Activated CD4-positive, CD25-positive, alpha-beta regulatory T cell (primary cell): ENCODE results near the gene RTKN.
"Not testable (repeated sequence)": the region's sequence is repeated elsewhere in the genome, so short reads cannot be mapped to it uniquely, and the experiment has no call there.

Experiments used
- DNase-seq, 4 experiments: peaks; one replicate each; lab custom pipeline; 2025; lab: John Stamatoyannopoulos, UW

Gene RTKN

DNA sequence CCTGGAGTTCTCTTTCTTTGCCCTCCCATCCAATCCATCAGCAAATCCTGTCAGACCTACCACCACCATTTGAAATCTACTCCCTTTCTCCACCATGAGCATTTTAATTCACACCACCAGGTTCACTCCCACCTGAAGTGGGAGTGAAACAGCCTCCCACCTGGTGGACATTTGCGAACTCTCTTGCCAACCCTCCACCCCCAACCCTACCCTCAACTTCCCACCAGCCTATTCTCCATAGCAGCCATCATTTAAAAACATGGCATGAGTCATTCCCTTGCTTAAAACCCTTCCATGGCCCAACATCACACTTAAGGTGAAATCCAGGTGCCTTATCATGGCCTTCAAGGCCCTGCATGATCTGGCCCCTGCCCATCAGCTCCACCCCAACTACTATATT, 3.5 kb downstream of the RTKN start:
- no peak for DNase-seq

DNA sequence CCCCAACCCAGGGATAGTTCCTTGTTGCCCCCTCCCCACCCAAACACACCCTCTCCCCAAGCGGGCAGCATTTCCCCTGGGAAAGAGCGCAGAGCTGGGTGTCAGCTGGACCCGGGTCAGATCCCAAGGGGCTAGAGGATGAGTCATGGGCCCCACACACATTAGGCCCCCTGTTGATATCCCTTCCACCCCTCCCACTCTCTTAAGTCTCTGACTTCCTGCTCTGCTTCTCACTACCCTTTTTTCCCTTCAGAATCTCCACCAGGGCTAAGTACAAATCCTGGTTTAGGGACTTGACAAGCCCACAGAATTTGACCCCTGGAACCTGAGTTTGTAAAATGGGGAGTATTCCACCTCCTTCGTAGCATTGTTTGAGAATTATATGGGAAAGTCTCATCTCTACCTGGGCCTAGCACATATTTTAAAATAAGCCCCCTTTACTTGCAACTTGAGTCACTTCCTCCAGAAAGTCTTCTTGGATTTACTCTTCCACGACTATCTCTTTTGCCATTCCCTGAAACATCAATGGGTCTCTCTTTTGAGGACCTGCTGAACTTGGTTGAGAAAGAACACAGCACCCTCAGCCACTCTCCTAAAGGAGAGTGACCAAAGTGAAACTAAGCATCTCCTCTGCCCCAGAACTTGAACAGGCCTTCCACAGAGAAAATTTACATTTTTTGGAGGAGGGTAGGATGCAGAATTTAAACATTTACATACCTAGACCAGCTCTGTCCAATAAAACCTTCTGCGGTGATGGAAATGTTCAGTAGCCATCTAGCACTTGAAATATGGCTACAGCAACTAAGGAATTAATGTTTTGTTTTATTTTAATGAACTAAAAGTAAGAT, 4.7 kb downstream of the RTKN start:
- no peak for DNase-seq

DNA sequence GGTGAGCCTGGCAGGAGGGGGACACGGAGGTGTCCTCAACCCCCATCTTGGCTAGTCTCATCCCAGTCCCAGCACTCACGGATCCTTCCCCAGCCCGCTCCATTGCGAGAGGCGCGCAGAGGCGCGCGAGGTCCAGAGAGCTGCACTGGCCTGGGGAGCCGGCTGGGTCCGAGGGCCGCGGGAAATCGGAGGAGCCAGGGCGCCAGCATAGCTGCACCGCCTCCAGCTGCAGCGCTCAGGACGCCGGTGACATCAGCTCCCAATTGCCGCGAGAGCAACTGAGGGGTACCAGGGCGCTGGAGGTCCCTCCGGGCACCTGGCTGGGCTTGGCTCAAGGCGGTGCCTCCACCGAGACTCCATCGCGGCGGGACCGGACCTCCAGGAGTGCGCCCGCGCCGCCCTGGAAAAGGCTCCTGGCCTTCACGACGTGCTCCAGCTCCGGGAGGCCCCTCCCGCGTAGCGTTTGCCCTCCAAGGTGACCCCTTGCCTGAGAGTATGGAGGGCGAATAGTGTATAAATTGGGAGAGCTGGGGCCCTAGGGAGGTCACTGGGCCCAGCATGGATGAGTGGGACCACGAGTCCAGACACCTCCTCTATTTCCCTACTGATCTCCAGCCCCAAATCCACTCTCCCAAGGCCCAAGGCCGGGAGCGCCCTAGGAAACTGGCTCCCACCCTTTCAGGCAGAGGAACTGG, 5.5 kb downstream of the RTKN start:
- DNase-seq = no peak

DNA sequence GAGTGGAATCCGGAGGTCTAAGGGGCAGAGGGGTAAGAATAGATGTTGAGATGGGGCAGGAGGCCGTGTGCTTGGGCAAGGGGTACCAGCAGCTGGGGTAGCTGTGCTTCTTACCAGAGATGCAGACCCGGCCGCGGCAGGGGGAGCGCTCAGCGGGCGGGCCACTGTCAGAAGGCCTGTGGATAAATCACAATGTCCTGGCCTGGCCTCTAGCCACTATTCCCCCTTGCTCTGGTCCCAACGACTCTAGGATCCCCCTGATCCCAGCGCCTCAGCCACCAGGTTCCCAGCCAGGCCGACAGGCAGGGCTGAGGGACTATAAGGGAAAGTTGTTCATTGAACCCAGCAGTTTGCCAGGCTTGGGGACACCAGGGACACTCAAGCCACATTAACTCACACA, 11.2 kb downstream of the RTKN start:
- DNase-seq = no peak

DNA sequence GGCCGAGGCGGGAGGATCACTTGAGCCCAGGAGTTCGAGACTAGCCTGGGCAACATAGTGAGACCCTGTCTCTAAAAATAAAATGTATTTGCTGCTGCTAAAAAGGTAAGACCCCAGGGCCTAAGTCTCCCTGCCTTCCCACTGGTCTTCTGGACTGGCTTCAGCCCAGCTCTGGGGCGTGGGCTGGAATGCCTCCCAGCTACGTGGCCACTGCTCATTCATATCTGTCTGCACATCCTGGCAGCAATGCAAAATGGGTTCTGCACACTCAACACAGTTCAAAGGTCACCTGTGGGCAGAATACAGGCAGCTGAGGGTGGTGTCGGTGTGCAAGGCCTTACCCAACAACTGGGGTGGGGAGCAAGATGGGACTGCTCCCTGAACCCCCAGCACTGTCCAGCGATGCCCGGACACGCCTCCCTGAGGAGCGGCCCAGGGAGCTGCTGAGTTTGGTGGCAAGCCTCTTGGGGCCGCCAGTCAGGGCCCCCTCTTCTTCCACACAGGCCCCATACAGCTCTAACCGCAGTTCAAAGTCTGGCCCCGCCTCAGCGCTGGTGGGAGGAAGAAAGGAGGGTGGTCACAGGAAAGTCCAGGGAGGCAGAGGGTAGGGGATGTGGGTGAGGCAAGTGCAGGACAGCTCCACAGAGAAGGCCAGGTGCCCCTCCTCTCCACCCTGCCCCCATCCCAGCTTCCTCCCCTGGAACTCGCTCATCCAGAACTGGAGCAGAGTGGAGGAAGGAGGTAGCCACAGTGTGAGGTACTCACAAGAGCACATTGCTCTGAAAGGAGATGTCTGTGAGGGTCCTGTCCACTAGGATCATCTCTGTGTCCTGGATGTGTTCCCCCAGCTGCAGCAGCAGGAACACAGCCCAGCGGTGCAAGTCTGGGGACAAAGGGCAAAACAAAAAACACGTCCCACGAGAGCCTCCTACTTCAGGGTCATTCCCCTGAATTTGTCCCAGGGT, 12.0 kb downstream of the RTKN start:
- no peak for DNase-seq

DNA sequence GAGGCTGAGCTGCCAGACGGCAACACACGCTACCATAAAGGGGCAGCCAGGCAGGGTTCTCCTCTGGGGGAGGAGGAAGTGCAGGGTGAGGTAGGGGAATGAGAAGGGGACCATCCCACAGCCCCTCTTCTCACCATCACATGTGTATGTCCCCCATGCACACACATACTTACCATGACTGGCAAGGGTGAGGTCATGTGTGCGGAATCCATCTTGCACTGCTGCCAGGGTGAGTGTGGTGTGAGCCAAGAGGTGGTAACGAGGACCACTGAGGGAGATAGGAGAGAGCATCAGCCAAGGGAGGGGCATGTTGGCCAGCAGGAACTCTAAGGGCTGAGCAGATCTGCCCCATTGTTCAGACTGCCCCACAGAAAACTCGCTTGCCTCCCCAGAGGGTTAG, 13.1 kb downstream of the RTKN start:
- DNase-seq = no peak

DNA sequence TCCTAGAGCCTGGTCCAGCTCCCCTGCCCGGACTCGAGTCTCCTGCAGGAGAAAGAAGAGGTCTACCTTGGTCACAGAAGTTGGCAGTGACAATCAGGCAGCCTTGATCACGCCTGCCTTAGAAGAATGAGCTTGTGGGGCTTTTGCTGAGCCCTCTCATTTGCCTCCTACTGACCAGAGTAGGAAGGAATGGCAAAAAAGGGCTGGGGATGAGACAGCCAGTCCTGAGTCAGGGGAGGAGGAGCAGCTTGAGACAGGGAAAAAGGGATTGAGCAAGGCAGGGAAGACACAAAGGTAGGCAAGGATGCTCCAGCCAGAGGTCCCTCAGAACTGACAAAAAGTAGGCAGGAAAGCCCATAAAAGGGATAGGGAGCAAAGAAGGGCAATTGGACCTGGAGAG, 14.2 kb downstream of the RTKN start:
- no peak for DNase-seq

DNA sequence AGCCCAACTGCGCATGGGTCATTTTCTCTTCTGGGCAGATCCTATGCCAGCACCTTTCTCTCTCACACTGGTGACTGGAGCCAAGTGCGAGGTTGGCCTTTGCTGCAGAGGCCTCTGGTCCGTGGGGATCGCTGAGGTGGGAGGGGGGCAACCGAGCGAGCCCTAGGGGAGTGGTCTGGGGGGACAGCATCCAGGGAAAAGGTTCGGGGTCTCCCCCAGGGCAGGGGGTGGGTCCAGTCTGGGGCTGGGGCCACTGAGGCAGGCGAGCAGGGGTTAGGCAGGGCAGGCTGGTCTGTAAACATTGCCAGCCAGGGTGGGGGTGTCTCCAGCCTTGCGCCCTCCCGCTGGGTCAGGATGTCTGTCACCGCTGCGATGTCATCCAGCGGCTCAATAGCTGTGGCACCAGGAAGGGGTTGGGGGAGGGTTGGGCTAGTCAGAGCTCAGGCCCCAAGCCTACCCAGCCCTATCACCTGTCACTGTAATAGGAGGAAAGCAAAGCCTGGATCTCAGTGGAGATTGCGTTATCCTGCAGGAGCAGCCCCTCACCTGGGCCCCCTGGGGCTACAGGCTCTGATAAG, 15.5 kb downstream of the RTKN start:
- DNase-seq = no peak

DNA sequence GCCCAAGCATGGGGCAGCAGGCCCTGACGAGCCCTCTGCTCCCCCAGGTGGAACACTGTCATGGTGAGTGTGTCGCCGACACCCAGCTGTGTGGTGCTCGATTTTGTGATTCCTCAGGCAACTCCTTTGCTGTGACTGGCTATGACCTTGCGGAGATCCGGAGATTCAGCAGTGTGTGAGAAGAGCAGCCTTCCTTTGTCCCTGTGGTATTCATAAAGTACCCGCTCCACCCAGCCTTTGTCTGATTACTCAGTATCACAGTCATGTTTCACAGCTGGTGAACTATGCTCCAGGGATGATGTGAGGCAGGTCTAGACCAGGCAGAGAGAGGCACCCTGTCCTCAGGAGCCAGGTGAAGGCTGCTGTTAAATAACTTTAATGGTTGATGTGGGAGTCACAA, 16.2 kb downstream of the RTKN start:
- DNase-seq = no peak

DNA sequence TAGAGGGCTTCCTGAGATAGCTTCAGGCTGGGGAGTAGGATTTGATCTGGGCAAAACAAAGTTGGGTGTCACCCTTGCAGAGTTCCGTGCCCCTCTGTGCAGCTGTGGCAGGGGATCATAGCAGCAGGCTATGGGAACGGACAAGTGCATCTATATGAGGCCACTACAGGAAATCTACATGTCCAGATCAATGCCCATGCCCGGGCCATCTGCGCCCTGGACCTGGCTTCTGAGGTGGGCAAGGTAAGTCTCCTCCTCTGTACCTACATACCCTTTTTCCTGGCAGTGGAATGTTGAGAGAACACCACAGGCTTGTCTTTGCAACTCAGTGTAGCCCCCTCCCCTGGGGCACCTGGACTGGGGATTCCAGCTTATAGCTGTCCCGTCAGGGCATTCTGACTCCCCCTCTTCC, 16.7 kb downstream of the RTKN start:
- DNase-seq = no peak

DNA sequence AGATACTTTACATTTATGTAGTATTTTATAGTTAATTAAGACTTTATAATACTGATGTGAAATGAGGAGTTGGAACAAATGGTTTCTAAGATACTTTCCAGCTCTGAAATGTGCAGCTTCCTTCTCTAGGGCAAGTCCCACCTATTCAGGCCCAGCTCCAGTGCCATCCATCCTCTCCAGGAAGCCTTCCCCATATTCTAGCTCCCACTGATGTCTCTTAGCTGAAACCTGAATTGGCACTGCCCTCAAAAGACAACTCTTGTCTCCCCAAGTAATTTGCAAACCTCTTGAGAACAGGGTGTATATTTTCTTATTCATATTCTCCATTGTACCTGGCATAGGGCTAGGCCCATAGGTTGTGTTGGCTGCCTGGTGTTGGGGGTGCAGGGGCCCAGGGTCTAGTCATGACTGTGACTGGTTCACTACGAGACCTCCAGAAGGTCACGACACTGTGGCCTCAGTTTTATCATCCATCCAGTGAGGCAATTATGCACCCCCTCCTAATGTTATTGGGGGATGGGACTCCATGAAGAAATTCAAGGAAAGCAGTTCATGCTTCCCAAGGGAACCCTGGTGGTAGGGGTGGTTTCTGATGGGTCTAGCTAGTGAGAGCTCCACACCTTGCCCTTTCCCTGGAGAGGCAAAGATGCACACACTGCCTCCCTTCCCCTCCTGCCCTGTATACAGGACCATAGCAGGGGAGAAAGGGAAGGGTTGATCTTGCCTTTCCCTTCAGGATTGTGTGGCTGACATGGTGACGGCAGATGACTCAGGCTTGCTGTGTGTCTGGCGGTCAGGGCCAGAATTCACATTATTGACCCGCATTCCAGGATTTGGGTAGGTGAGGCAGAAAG, 17.4 kb downstream of the RTKN start:
- no peak for DNase-seq

DNA sequence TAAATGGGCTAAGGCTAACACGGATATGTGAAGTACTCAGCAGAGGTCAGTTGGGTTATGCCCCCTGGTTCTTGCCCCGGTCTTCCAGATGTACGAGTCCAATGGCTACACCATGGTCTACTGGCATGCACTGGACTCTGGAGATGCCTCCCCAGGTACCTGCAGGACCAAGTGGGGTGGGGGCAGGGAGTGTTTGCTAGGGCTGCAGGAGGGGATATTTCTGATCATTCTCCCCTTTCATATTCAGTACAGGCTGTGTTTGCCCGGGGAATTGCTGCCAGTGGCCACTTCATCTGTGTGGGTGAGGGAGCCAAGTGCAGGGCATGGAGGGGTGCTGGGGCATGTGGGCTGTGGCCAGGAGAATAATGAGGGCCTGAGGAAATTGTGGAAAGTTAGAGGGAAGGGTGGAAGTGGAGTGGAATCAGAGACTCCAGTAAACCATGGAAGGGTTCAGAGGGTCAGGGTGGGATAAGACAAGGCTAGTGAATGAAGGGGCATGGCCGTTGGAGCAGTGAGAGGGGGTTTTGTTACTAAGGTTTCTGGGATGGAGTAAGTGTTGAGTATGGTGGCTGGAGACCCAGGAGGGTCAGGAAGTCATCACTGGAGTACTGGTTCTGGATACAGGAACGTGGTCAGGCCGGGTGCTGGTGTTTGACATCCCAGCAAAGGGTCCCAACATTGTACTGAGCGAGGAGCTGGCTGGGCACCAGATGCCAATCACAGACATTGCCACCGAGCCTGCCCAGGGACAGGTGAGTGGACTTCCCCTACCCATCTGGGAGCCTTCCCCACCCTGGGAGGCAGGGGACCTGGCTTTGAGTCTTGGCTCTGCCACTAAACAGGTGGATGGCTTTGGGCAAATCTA, 18.3 kb downstream of the RTKN start:
- DNase-seq = no peak

DNA sequence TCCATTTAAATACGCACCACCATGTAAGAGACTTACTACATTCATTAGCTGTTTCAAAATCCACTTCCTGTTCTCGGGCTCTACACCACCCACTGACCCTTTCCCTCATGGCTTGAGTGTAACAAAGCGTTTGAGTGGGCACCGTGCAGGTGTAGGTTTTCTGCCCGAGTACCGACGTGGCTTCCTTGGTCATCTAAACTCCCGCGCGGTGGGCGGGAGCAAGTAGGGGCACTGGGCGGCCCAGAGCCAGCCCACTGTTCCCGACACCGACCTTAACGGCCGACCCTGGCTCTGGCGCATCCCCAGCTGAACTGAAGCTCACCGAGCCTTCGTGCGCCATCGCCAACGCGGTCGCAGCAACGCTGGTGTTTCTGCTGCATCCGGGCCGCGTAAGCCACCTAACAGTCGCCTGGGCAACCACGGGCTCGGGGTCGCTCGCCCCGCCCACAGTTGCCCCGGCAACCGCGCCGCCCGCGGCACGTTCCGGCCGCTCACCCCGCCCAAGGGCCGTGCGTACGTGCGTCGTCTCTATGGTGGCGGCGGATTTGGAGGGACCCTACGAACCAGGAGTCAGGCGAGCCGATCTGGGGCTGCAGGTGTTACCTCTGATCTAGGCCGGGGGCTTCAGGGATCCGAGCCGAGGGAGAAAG, 20.4 kb downstream of the RTKN start, which contains the start of the genes C2orf81 and WDR54:
C2orf81 (minus strand) TSS at position 399 of the 650 bp plus-strand sequence; CDS start at position 340, 59 bp downstream.
WDR54 (plus strand) TSS at position 510 of the 650 bp plus-strand sequence. CDS start 424 bp downstream, outside the sequence.
- peak; percentile 83 to 96 (median 90) for DNase-seq

DNA sequence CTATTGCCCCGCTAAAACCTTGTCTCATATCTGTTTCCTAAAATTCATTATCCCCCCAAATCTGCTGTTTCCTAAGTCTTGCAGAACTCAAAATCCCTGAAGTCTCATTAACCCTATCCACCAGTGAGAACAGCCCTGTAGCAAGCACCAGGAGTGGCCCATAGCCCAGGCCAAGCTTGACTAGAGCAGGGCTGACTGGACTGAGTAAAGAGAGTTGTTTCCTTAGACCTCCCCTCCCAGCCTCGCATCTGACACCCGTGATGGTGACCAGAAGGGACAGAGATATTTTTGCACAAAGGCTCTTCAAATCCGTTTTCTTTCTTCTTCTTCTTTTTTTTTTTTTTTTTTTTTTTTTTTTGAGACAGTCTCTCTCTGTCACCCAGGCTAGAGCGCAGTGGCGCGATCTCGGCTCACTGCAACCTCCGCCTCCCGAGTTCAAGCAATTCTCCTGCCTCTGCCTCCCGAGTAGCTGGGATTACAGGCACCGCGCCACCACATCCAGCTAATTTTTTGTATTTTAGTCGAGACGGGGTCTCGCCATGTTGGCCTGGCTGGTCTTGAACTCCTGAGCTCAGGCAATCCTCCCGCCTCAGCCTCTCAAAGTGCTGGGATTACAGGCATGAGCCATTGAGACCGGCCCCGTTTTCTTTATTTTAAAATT, 21.2 kb downstream of the RTKN start:
- not testable (repeated sequence) for DNase-seq

DNA sequence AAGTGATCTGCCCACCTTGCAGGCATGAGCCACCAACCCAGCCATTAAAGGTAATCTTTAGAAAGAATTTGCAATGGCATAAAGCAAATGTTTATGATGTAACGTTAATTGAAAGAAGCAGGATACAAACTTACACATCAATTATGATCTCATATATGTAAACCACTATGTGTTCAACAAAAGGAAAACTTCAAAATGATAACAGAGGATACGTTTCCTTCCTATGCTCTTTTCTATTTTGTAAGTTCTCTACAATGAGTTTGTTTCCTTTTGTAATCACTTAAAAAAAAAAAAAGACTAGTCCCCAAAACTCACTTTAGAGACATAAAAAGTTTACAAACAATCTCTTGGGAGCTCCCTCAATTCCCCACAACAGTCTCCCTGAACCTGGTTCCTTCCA, 21.7 kb downstream of the RTKN start:
- DNase-seq = no peak

DNA sequence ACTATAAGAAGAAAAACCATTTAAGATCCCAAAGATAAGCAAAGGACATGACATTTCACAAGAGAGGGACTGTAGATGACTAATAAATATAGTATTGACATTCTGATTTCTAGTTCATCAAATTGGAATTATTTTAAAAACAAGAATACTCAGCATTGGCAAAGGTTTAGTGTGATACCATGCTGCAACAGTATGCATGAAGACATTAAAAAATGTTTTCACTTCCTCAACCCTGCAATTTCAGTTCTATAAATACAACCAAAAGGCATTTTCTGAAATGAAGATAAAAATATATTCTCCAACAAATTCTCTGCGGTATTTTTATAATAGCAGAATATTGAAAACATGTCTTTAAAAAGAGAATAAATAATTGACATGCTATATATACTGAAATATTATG, 22.4 kb downstream of the RTKN start:
- DNase-seq = no peak

DNA sequence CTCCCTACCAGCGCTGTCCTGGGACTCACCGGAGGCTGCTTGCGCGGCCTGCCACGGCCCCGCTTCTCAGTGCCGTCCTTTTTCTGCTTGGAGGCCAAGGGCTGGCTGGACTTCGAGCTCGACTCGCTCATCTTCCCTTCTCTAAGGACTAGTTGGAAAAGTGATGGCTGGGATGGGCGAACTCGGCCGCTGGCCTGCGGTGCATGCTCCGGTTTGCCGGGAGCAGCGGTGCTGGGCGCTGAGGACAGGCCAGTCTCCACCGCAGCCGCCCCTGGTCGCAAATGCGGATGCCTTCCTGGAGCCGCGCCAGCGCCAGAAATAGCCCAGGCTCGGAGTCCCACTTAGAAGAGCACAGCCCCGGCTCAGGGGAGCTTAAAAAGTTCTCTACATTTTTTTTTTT, 23.4 kb downstream of the RTKN start:
- no peak for DNase-seq

DNA sequence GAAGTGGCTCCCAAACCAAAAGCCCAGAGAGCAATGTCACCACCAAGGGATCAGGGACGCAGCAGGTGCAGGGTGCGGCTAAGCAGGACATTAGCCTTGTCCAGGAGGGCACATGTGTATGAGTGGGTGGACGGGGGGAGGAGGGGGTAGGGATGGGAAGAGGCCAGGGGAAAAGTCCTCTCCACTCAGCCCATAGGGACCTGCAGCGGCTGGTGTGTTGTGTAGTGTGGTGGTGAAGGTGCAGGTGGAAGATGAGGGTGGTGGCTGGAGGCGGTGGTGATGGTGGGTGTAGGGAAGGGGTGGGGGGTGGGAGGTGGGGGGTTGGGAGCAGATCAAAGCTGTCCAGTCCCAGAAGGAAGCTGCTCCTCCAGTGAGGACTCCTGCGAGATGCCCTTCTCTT, 24.0 kb downstream of the RTKN start:
- DNase-seq = no peak

DNA sequence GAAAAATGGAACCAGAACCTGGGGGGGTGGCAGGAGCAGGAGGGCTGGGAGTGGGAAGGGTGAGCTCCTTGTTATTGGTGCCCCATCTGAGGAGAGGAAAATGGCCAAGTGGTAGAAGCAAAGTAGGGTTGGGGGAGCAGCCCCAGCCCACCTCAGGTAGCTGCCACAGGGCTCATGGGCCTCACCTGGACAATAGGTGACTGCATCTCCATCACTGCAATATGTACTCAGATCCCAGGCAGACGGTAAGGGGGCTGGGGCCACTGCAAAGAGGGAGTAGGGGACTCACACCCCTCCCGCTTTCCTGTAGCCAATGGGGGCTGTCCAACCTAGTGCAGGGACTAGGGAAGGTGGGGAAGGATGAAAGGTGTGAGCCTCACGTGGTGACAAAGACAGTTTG, 24.5 kb downstream of the RTKN start:
- no peak for DNase-seq
